DND-41 (cell line): Measurements from ENCODE around the gene DAPK3.
"Not testable (repeated sequence)": the region's sequence is repeated elsewhere in the genome, so short reads cannot be mapped to it uniquely, and the experiment has no call there.

Source experiments
- EZH2 ChIP-seq: IDR thresholded peaks from 3 replicates; pipeline ENCODE4 v1.6.1; 2012; ENCODE audit warnings: borderline replicate concordance, low read depth, mild to moderate bottlenecking, moderate library complexity, low read length, inconsistent platforms; ENCODE audit not compliant: severe bottlenecking
- TF ChIP-seq, protein P1 (sequence below): IDR thresholded peaks from 2 replicates; pipeline ENCODE4 v1.5.1; 2012; ENCODE audit warnings: borderline replicate concordance, low read length, moderate library complexity, mild to moderate bottlenecking; ENCODE audit not compliant: poor library complexity, severe bottlenecking; ENCODE audit errors: extremely low read depth

DNA sequence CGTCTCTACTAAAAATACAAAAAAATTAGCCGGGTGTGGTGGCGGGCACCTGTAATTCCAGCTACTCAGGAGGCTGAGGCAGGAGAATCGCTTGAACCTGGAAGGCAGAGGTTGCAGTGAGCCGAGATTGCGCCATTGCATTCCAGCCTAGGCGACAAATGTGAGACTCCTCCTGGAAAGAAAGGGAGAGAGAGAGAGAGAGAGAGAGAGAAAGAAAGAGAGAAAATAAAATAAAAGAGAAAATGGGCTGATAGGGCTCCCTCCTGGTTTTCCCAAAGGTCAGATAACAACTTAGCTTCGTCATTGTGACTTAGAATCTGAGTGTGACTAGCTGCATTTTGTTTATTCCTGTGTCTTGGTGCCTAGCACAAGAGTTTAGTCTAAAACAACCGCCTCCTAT, 34.5 kb upstream of the DAPK3 start:
- TF ChIP-seq, protein P1, sequence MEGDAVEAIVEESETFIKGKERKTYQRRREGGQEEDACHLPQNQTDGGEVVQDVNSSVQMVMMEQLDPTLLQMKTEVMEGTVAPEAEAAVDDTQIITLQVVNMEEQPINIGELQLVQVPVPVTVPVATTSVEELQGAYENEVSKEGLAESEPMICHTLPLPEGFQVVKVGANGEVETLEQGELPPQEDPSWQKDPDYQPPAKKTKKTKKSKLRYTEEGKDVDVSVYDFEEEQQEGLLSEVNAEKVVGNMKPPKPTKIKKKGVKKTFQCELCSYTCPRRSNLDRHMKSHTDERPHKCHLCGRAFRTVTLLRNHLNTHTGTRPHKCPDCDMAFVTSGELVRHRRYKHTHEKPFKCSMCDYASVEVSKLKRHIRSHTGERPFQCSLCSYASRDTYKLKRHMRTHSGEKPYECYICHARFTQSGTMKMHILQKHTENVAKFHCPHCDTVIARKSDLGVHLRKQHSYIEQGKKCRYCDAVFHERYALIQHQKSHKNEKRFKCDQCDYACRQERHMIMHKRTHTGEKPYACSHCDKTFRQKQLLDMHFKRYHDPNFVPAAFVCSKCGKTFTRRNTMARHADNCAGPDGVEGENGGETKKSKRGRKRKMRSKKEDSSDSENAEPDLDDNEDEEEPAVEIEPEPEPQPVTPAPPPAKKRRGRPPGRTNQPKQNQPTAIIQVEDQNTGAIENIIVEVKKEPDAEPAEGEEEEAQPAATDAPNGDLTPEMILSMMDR: not testable (repeated sequence)
- TF ChIP-seq EZH2: not testable (repeated sequence)
